Heart right ventricle (tissue), 16 donors: ENCODE data around the gene CERS3. TPM values are rescaled to one million over a fixed set of nuclear protein-coding genes. Genes with fewer than 3 reads are reported as not detected.

ENCODE experiments used
- ATAC-seq, 8 donors: fragments of 200-7000 bp; cut with Tn5 transposase; one replicate each; pipeline ENCODE4 v1.9.1; 2020; ENCODE audit warnings: mild to moderate bottlenecking in 8 of 8, moderate library complexity in 8 of 8, moderate number of reproducible peaks in 1 of 8
- DNase-seq, 2 donors: peaks; one replicate each; pipeline ENCODE4 v3.0.0-alpha.2; 2020
- H3K27ac ChIP-seq, 10 donors: fragments of 200-600 bp; sonication (generic) in 2 of 10; one replicate each; pipeline versions ENCODE4 v1.5.0 to v1.8.0; 2020 to 2022; ENCODE audit warnings: mild to moderate bottlenecking in 3 of 10
- H3K27me3 ChIP-seq, 7 donors: fragments of 200-600 bp; one replicate each; pipeline ENCODE4 v1.8.0; 2021 to 2022; ENCODE audit warnings: mild to moderate bottlenecking in 2 of 7
- H3K36me3 ChIP-seq, 9 donors: fragments of 200-600 bp; sonication (generic) in 1 of 9; one replicate each; pipeline versions ENCODE4 v1.5.0 to v1.8.0; 2020 to 2022; ENCODE audit warnings: mild to moderate bottlenecking in 2 of 9
- H3K4me1 ChIP-seq, 9 donors: fragments of 200-600 bp; sonication (generic) in 1 of 9; one replicate each; pipeline versions ENCODE4 v1.5.0 to v1.8.0; 2020 to 2022; ENCODE audit warnings: mild to moderate bottlenecking in 4 of 9
- H3K4me3 ChIP-seq, 10 donors: fragments of 200-600 bp; sonication (generic) in 2 of 10; one replicate each; pipeline versions ENCODE4 v1.5.0 to v1.8.0; 2020 to 2022; ENCODE audit warnings: mild to moderate bottlenecking in 7 of 10, moderate library complexity in 2 of 10
- H3K9me3 ChIP-seq, 11 donors: fragments of 200-600 bp in 10 of 11; sonication (generic) in 2 of 11; one replicate each; pipeline versions ENCODE4 v1.5.0 to v1.8.0; 2013 to 2022; ENCODE audit warnings: mild to moderate bottlenecking in 2 of 11, control low read depth in 1 of 11, moderate library complexity in 1 of 11
- CTCF ChIP-seq, 9 donors: fragments of 200-600 bp; sonication (generic) in 2 of 9; IDR thresholded peaks; one replicate each; pipeline versions ENCODE4 v1.5.0 to v1.8.0; 2021 to 2022; ENCODE audit warnings: antibody characterized with exemption in 9 of 9, mild to moderate bottlenecking in 5 of 9, moderate library complexity in 1 of 9
- whole genome bisulfite sequencing, 2 donors: extraction: QIAGEN DNeasy Blood & Tissue Kit; methylation state at CpG; one replicate each; pipeline ENCODE4 v1.1.7; 2013; ENCODE audit warnings: inconsistent platforms in 1 of 2; 5-methylcytosine and 5-hydroxymethylcytosine counted together
- intact Hi-C, 10 donors: fragments of 100-400 bp; cut with DNase I; formaldehyde crosslinking; loops; one replicate each; pipeline versions ENCODE4 v1.11.1 to v1.14.2; 2022
- polyA plus RNA-seq, 2 donors: library from polyadenylated mRNA; stranded (reverse); fragments of 200-250 nt; gene quantifications; one replicate each; pipeline ENCODE4 v1.2.3, GENCODE V29; 2013
- total RNA-seq, 10 donors: library from RNA; stranded (reverse); fragmentation: NEBNext Ultra II Directional in 3 of 10; extraction: Animal tissue kit (Norgen Biotek cat#: 25700) in 3 of 10; gene quantifications; one replicate each; pipeline versions ENCODE4 v1.2.1 to v1.2.4, GENCODE V29; 2021 to 2023
- donor health status: Arrhythmogenic right ventricular cardiomyopathy.
- donor health status: ischemic (EF 13 %, LVEDD 7.1; RV severe dilation, severe dysfunction).
- donor health status: healthy with polysubstance abuse.
- donor health status: DM: no; HTN: yes; CAD: no.
- donor health status: DM: no; HTN: no; CAD: no.
- donor health status: ischemic (EF 25% LVEDD 6.9; RV normal size, moderate dysfunction).
- donor health status: ischemic (EF 25% LVEDD 5.7; RV mildly dilated, moderate dysfunction).
- donor health status: healthy.
- donor health status: DM: yes; HTN: yes; CAD: no.
- donor health status: Ischemic cardiomyopathy.
- donor health status: ischemic (EF 35%, LVEDD 5.7; RV mildly dilated, moderate dysfunction).
- donor health status: nonischemic (EF 11% LVEDD 7.7; RV severe dilation, severe dysfunction).
- donor health status: DM: yes; HTN: yes; CAD: no.
- donor health status: PGD.
- donor health status: ischemic (EF 29% LVEDD 5.4; RV normal size, mild dysfunction).
- donor health status: nonischemic (EF 23%, LVEDD 6.1; RV moderate dilation, normal function).

The CERS3 gene
- total and polyA plus RNA-seq, 12 donors, result 0.03 TPM; not detected in 11

GRCh38 chr15:100350434-100351226, 178.1 kb downstream of the CERS3 start:
- WGBS, 2 donors, result 42 to 47% methylated on average over 19 of the region's 19 CpGs
- ATAC-seq, result peak in 4 of 8 donors; percentile 19 to 41 (median 30)
- intact Hi-C loops, result loop anchor here in 8 of 10 donors (1.0 to 10.0 kb wide), 9 partner anchors 8 to 657 kb away; partner anchors contain the start of genes ASB7 (in 1 of the 8) and LINS1 (in 1 of the 8)

More at GRCh38 chr15:100350434-100351226, 178.1 kb downstream of the CERS3 start:
- Histone ChIP-seq H3K9me3 (no peaks in the 10 kb centered on the region), H3K27ac (peak overlapping the region; percentile 64 to 99 (median 94)), H3K4me3 (peak overlapping the region in 8 of 10 donors; percentile 38 to 90 (median 77)), H3K4me1 (peaks cover 0 to 15% (median 5%) of the 10 kb centered on the region in 9 donors), H3K27me3 (peaks cover 0 to 21% (median 14%) of the 10 kb centered on the region in 7 donors), H3K36me3 (no peaks in the 10 kb centered on the region)
- DNase-seq, result no peak
- no peak for TF ChIP-seq CTCF (IDR thresholded peaks at IDR 0.05)

Other genes starting within 250 kb of the CERS3 start
- 1 to 10 TPM in 7 of 10 donors, under 1 TPM in 3; 0.47 to 5.0 (median 1.3) TPM for gene ADAMTS17, start 187.0 kb downstream of the CERS3 start, total RNA-seq
- gene ADAMTS17, start 187.0 kb downstream of the CERS3 start, polyA plus RNA-seq, result under 1 TPM; 0.49 to 0.95 TPM
- gene LINS1, start 73.2 kb upstream of the CERS3 start, total RNA-seq, result 10 to 100 TPM in 1 of 10 donors, 1 to 10 TPM in 9; 5.4 to 12.2 (median 7.3) TPM
- gene LINS1, start 73.2 kb upstream of the CERS3 start, polyA plus RNA-seq, result 1 to 10 TPM; 4.7 to 5.0 TPM
- gene ASB7, start 73.6 kb upstream of the CERS3 start, total RNA-seq, result 1 to 10 TPM; 4.4 to 7.0 (median 6.1) TPM
- gene ASB7, start 73.6 kb upstream of the CERS3 start, polyA plus RNA-seq, result 1 to 10 TPM; 2.9 TPM